ENCODE results near the gene AFG1L.

Gene AFG1L

GRCh38 chr6:108251252-108251651 lies 43.6 kb upstream of the AFG1L start:
- no peak overlapping the region for H3K27ac ChIP-seq (ENCODE audit: low read length)

DNA sequence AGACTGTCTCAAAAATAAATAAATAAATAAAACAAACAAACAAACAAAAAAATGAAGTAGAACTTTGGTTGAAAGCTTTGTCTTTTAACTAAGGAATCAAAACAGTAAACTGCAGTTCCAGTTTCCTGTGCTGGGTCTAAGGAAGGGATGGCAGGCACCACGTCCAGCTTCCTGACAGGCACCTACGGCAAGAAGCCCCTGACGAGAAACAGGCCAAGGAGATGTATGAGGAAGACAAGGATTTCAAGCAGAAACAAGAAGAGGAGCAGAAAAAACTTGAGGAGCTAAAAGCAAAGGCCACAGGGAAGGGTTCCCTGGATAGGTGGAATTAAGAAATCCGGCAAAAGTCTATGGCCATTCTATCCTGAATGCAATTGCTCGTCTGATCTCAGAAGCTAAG lies 42.8 kb upstream of the AFG1L start:
- Histone ChIP-seq H3K4me3 (ENCODE audit: low read length) (no peak overlapping the region), H4K20me1 (ENCODE audit: insufficient read depth, low read length) (peaks cover 35% of the 10 kb centered on the region), H3K4me2 (ENCODE audit: low read length) (no peak overlapping the region), H3K4me1 (ENCODE audit: low read length) (no peaks in the 10 kb centered on the region), H3K9ac (ENCODE audit: low read length) (no peak overlapping the region), H2AFZ (ENCODE audit: low read depth, low read length) (no peak overlapping the region), H3K36me3 (replicated peaks; ENCODE audit: low read depth, low read length) (no peaks in the 10 kb centered on the region), H3K9me3 (ENCODE audit: insufficient read depth, low read length) (no peaks in the 10 kb centered on the region), H3K27ac (ENCODE audit: low read length) (no peak overlapping the region), H3K27me3 (ENCODE audit: low read depth, low read length) (no peaks in the 10 kb centered on the region), H3K79me2 (ENCODE audit: low read length) (peaks cover 44% of the 10 kb centered on the region)
- no peak for TF ChIP-seq EZH2phosphoT487 (IDR thresholded peaks at IDR 0.05; ENCODE audit: low read depth)
- TF ChIP-seq, protein P1, sequence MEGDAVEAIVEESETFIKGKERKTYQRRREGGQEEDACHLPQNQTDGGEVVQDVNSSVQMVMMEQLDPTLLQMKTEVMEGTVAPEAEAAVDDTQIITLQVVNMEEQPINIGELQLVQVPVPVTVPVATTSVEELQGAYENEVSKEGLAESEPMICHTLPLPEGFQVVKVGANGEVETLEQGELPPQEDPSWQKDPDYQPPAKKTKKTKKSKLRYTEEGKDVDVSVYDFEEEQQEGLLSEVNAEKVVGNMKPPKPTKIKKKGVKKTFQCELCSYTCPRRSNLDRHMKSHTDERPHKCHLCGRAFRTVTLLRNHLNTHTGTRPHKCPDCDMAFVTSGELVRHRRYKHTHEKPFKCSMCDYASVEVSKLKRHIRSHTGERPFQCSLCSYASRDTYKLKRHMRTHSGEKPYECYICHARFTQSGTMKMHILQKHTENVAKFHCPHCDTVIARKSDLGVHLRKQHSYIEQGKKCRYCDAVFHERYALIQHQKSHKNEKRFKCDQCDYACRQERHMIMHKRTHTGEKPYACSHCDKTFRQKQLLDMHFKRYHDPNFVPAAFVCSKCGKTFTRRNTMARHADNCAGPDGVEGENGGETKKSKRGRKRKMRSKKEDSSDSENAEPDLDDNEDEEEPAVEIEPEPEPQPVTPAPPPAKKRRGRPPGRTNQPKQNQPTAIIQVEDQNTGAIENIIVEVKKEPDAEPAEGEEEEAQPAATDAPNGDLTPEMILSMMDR (IDR thresholded peaks at IDR 0.05; ENCODE audit: low read depth, low read length) = no peak

More at GRCh38 chr6:108251252-108251651, 43.6 kb upstream of the AFG1L start:
- Histone ChIP-seq H3K36me3 (replicated peaks; ENCODE audit: low read depth, low read length) (no peaks in the 10 kb centered on the region), H3K79me2 (ENCODE audit: low read length) (peaks cover 39% of the 10 kb centered on the region), H2AFZ (ENCODE audit: low read depth, low read length) (no peak overlapping the region), H3K9me3 (ENCODE audit: insufficient read depth, low read length) (no peaks in the 10 kb centered on the region), H3K27me3 (ENCODE audit: low read depth, low read length) (no peaks in the 10 kb centered on the region), H3K4me1 (ENCODE audit: low read length) (no peaks in the 10 kb centered on the region), H4K20me1 (ENCODE audit: insufficient read depth, low read length) (peaks cover 33% of the 10 kb centered on the region), H3K4me2 (ENCODE audit: low read length) (no peak overlapping the region), H3K9ac (ENCODE audit: low read length) (no peak overlapping the region), H3K4me3 (ENCODE audit: low read length) (no peak overlapping the region)
- TF ChIP-seq EZH2phosphoT487 (IDR thresholded peaks at IDR 0.05; ENCODE audit: low read depth) = no peak
- TF ChIP-seq, protein P1 (IDR thresholded peaks at IDR 0.05; ENCODE audit: low read depth, low read length) = no peak

- Histone ChIP-seq H3K9me3 (ENCODE audit: insufficient read depth, low read length) (no peaks in the 10 kb centered on the region), H3K79me2 (ENCODE audit: low read length) (peaks cover 45% of the 10 kb centered on the region), H4K20me1 (ENCODE audit: insufficient read depth, low read length) (peaks cover 36% of the 10 kb centered on the region), H2AFZ (ENCODE audit: low read depth, low read length) (no peak overlapping the region), H3K4me3 (ENCODE audit: low read length) (no peak overlapping the region), H3K4me1 (ENCODE audit: low read length) (no peaks in the 10 kb centered on the region), H3K9ac (ENCODE audit: low read length) (no peak overlapping the region), H3K4me2 (ENCODE audit: low read length) (no peak overlapping the region), H3K36me3 (replicated peaks; ENCODE audit: low read depth, low read length) (no peaks in the 10 kb centered on the region), H3K27me3 (ENCODE audit: low read depth, low read length) (no peaks in the 10 kb centered on the region), H3K27ac (ENCODE audit: low read length) (no peak overlapping the region)
- TF ChIP-seq, protein P1 (IDR thresholded peaks at IDR 0.05; ENCODE audit: low read depth, low read length) = no peak
- TF ChIP-seq EZH2phosphoT487 (IDR thresholded peaks at IDR 0.05; ENCODE audit: low read depth) = no peak
Observed at GRCh38 chr6:108253241-108253640, 41.6 kb upstream of the AFG1L start.

GRCh38 chr6:108254433-108255410 lies 40.1 kb upstream of the AFG1L start:
- H2AFZ ChIP-seq (ENCODE audit: low read depth, low read length) = no peak overlapping the region
- peaks cover 12% of the 10 kb centered on the region for H3K4me1 ChIP-seq (ENCODE audit: low read length)
- H3K79me2 ChIP-seq (ENCODE audit: low read length) = peaks cover 53% of the 10 kb centered on the region
- TF ChIP-seq EZH2phosphoT487 (IDR thresholded peaks at IDR 0.05; ENCODE audit: low read depth) = no peak
- TF ChIP-seq, protein P1 (IDR thresholded peaks at IDR 0.05; ENCODE audit: low read depth, low read length) = no peak
- no peak overlapping the region for H3K4me2 ChIP-seq (ENCODE audit: low read length)
- no peaks in the 10 kb centered on the region for H3K36me3 ChIP-seq (replicated peaks; ENCODE audit: low read depth, low read length)
- H3K9me3 ChIP-seq (ENCODE audit: insufficient read depth, low read length) = no peaks in the 10 kb centered on the region
- H3K27ac ChIP-seq (ENCODE audit: low read length) = no peak overlapping the region
- no peak overlapping the region for H3K9ac ChIP-seq (ENCODE audit: low read length)
- H3K27me3 ChIP-seq (ENCODE audit: low read depth, low read length) = no peaks in the 10 kb centered on the region
- H3K4me3 ChIP-seq (ENCODE audit: low read length) = no peak overlapping the region
- H4K20me1 ChIP-seq (ENCODE audit: insufficient read depth, low read length) = peaks cover 32% of the 10 kb centered on the region

Measured in OCI-LY3 (cell line).